GM18505 (cell line): ENCODE results near the gene PRELID3B.

ENCODE experiments used
- ATAC-seq: cut with Tn5 transposase; IDR thresholded peaks from one replicate; pipeline ENCODE4 v1.9.1; 2021; ENCODE audit not compliant: unreplicated experiment
- POLR2A ChIP-seq: IDR thresholded peaks from 4 replicates; pipeline ENCODE4 v1.6.1; 2011; ENCODE audit warnings: borderline replicate concordance; ENCODE audit not compliant: insufficient read depth, insufficient read length; ENCODE audit errors: extremely low read depth

Gene PRELID3B

GRCh38 chr20:59039233-59039632 lies 3.4 kb downstream of the PRELID3B start:
- no peak for ATAC-seq
- TF ChIP-seq POLR2A = no peak

- ATAC-seq = no peak
- no peak for TF ChIP-seq POLR2A
Observed at GRCh38 chr20:59037386-59037785, 5.2 kb downstream of the PRELID3B start.

GRCh38 chr20:59035381-59035780 lies 7.2 kb downstream of the PRELID3B start:
- no peak for ATAC-seq
- no peak for TF ChIP-seq POLR2A

GRCh38 chr20:59033616-59034165 lies 8.9 kb downstream of the PRELID3B start:
- no peak for ATAC-seq

GRCh38 chr20:59033093-59033492 lies 9.5 kb downstream of the PRELID3B start:
- no peak for TF ChIP-seq POLR2A
- no peak for ATAC-seq

More at GRCh38 chr20:59033616-59034165, 8.9 kb downstream of the PRELID3B start:
- TF ChIP-seq POLR2A = no peak

GRCh38 chr20:59032713-59033059 lies 9.9 kb downstream of the PRELID3B start:
- no peak for ATAC-seq
- TF ChIP-seq POLR2A = no peak

- peak; percentile 87 for TF ChIP-seq POLR2A
- peak; percentile 95 for ATAC-seq
Observed at GRCh38 chr20:59032023-59032712, 10.4 kb downstream of the PRELID3B start, which contains the start of gene ATP5F1E. Gene ATP5F1E (minus strand): TSS chr20:59032335. CDS start chr20:59032251, 84 bp downstream.

- TF ChIP-seq POLR2A = no peak
- no peak for ATAC-seq
Observed at GRCh38 chr20:59031564-59032022, 11.0 kb downstream of the PRELID3B start.

GRCh38 chr20:59030911-59031563 lies 11.5 kb downstream of the PRELID3B start:
- TF ChIP-seq POLR2A = no peak
- ATAC-seq = no peak

GRCh38 chr20:59028812-59029211 lies 13.8 kb downstream of the PRELID3B start:
- no peak for ATAC-seq

GRCh38 chr20:59027741-59028320 lies 14.8 kb downstream of the PRELID3B start:
- TF ChIP-seq POLR2A = no peak
- ATAC-seq = no peak

More at GRCh38 chr20:59028812-59029211, 13.8 kb downstream of the PRELID3B start:
- no peak for TF ChIP-seq POLR2A

- no peak for ATAC-seq
- no peak for TF ChIP-seq POLR2A
Observed at GRCh38 chr20:59026904-59027740, 15.5 kb downstream of the PRELID3B start.

GRCh38 chr20:59025511-59025910 lies 17.1 kb downstream of the PRELID3B start:
- ATAC-seq = no peak
- no peak for TF ChIP-seq POLR2A
